Adipocyte (in vitro differentiated cells): ENCODE measurements around the gene ST6GALNAC3.

Source experiments
- DNase-seq: peaks from one replicate; pipeline ENCODE4 v3.0.0-alpha.2; 2015; ENCODE audit warnings: low read depth
- H3K27me3 ChIP-seq: replicated peaks from 2 replicates; pipeline ENCODE4 v1.7.0; 2013; ENCODE audit warnings: mild to moderate bottlenecking, low read length, moderate library complexity; ENCODE audit not compliant: control insufficient read depth, insufficient read depth
- H3K36me3 ChIP-seq: 2 replicates; pipeline ENCODE4 v1.7.0; 2013; ENCODE audit warnings: low read length, mild to moderate bottlenecking, moderate library complexity; ENCODE audit not compliant: control insufficient read depth, insufficient read depth, severe bottlenecking
- H3K4me1 ChIP-seq: 2 replicates; pipeline ENCODE4 v1.7.0; 2013; ENCODE audit warnings: mild to moderate bottlenecking, low read length, moderate library complexity; ENCODE audit not compliant: control insufficient read depth, insufficient read depth
- H3K4me3 ChIP-seq: 2 replicates; pipeline ENCODE4 v1.7.0; 2013; ENCODE audit warnings: mild to moderate bottlenecking, low read length, moderate library complexity
- H3K9ac ChIP-seq: 2 replicates; pipeline ENCODE4 v1.7.0; 2013; ENCODE audit warnings: mild to moderate bottlenecking, low read length, moderate library complexity
- H3K9me3 ChIP-seq: 2 replicates; pipeline ENCODE4 v1.7.0; 2013; ENCODE audit warnings: mild to moderate bottlenecking, low read length, moderate library complexity; ENCODE audit not compliant: control insufficient read depth

Gene ST6GALNAC3

DNA sequence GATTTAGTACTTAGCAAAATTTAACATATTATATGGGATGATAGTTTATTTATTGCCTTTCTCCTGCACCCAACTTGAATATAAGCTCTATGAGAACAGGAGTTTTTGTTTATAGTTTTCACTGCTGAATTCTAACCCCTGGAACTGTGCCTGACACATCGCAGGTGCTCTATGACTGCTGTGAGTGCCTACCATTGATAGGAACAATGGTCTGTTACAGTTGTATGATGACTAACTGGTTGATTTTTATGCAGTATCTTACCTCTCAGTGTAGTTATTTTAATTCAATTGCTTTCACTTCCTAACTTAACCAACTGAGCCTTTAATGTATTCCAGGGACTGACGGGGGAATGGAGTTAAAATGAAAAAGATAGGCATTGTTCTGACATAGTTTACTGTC, 336.0 kb downstream of the ST6GALNAC3 start:
- Histone ChIP-seq H3K4me3 (no peak overlapping the region), H3K36me3 (no peaks in the 10 kb centered on the region), H3K9me3 (no peaks in the 10 kb centered on the region), H3K9ac (no peak overlapping the region), H3K27me3 (no peaks in the 10 kb centered on the region), H3K4me1 (no peaks in the 10 kb centered on the region)
- no peak for DNase-seq

- H3K27me3 ChIP-seq = no peaks in the 10 kb centered on the region
- H3K9ac ChIP-seq = no peak overlapping the region
- no peak for DNase-seq
- H3K4me1 ChIP-seq = no peaks in the 10 kb centered on the region
- H3K36me3 ChIP-seq = no peaks in the 10 kb centered on the region
- H3K9me3 ChIP-seq = no peaks in the 10 kb centered on the region
- no peak overlapping the region for H3K4me3 ChIP-seq
Measured at GRCh38 chr1:76418531-76418930, 344.0 kb downstream of the ST6GALNAC3 start.

- H3K4me3 ChIP-seq = no peak overlapping the region
- no peak for DNase-seq
- no peaks in the 10 kb centered on the region for H3K4me1 ChIP-seq
- H3K9me3 ChIP-seq = no peaks in the 10 kb centered on the region
- no peaks in the 10 kb centered on the region for H3K27me3 ChIP-seq
- H3K36me3 ChIP-seq = no peaks in the 10 kb centered on the region
- no peak overlapping the region for H3K9ac ChIP-seq
Measured at GRCh38 chr1:76419603-76420002, 345.1 kb downstream of the ST6GALNAC3 start.

GRCh38 chr1:76425201-76426145, 350.9 kb downstream of the ST6GALNAC3 start:
- Histone ChIP-seq H3K9me3 (no peaks in the 10 kb centered on the region), H3K27me3 (no peaks in the 10 kb centered on the region), H3K36me3 (no peaks in the 10 kb centered on the region), H3K9ac (peak overlapping the region; percentile 13), H3K4me3 (peak overlapping the region; percentile 72), H3K4me1 (peaks cover 12% of the 10 kb centered on the region)
- DNase-seq = peak; percentile 78

- DNase-seq = peak; percentile 20
- Histone ChIP-seq H3K4me1 (peaks cover 17% of the 10 kb centered on the region), H3K9ac (no peak overlapping the region), H3K4me3 (no peak overlapping the region), H3K9me3 (peaks cover 3% of the 10 kb centered on the region), H3K36me3 (no peaks in the 10 kb centered on the region), H3K27me3 (no peaks in the 10 kb centered on the region)
Measured at GRCh38 chr1:76426606-76427005, 352.1 kb downstream of the ST6GALNAC3 start.

DNA sequence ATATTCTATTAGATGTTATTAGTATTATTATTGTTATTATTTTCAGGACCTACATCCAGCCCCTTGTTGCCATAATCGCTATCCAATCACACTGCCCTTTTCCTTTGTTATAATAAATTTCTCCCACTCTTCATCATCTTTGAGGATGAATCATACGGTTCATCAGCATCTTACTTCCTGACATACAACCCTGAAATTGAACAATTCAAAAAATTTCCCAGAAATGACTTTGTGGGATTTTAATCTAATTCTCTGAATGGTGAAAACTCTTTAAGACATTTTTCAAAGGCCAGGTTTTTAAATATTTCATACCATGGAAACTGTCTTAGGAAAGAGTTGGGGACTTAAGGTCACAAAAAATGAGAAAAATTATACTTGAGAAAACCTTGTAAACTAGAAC, 353.5 kb downstream of the ST6GALNAC3 start:
- no peaks in the 10 kb centered on the region for H3K27me3 ChIP-seq

DNA sequence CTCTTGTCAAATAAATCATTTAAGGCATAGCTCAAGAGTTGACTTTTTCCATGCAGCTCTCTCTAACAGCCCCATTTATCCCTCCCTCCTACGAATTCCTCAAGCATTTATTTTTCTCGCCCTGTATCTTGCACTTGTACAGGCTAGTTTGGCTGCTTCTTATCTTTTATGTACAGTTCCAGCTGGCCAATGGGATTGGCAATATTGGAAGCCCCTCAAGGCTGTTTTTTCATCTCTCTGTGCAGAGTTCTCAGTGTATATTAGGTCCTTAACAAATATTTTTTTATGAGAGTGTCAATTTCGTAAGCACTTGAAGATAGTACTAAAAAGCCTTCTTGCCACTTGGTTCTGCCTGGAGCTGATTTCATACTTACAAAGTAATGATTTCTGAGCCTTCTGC, 356.0 kb downstream of the ST6GALNAC3 start:
- peaks cover 11% of the 10 kb centered on the region for H3K9me3 ChIP-seq
- H3K4me3 ChIP-seq = no peak overlapping the region
- no peaks in the 10 kb centered on the region for H3K36me3 ChIP-seq
- no peaks in the 10 kb centered on the region for H3K27me3 ChIP-seq
- no peak for DNase-seq
- no peak overlapping the region for H3K9ac ChIP-seq
- peaks cover 34% of the 10 kb centered on the region for H3K4me1 ChIP-seq

More for the DNA sequence above, 353.5 kb downstream of the ST6GALNAC3 start:
- Histone ChIP-seq H3K4me3 (no peak overlapping the region), H3K36me3 (no peaks in the 10 kb centered on the region), H3K4me1 (peaks cover 20% of the 10 kb centered on the region), H3K9me3 (peaks cover 11% of the 10 kb centered on the region), H3K9ac (no peak overlapping the region)
- DNase-seq = peak; percentile 29

DNA sequence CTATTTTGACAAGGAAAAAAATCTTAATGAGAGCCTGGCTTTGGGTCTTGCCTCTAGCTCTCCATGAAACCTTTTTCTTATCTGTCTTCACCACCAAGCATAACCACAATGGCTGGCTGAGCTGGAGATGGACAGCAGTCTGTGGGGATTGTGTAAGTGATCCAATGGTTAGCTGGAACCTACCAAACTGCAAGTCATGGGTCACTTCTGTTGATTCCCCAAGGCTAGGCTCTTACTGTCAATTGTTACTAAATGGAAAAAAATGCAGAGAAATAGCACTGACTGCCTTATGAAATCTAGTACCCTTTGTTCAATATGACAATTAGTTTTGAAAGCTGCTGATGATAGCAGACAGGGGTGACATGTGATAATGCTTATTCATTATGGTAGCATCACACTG, 359.0 kb downstream of the ST6GALNAC3 start:
- Histone ChIP-seq H3K4me3 (no peak overlapping the region), H3K27me3 (no peaks in the 10 kb centered on the region), H3K9ac (peak overlapping the region; percentile 45), H3K9me3 (peaks cover 11% of the 10 kb centered on the region), H3K36me3 (no peaks in the 10 kb centered on the region), H3K4me1 (peaks cover 30% of the 10 kb centered on the region)
- peak; percentile 85 for DNase-seq

GRCh38 chr1:76443217-76443616, 368.7 kb downstream of the ST6GALNAC3 start:
- no peaks in the 10 kb centered on the region for H3K27me3 ChIP-seq

GRCh38 chr1:76444773-76445172, 370.2 kb downstream of the ST6GALNAC3 start:
- no peak for DNase-seq

More at GRCh38 chr1:76443217-76443616, 368.7 kb downstream of the ST6GALNAC3 start:
- DNase-seq = no peak
- H3K4me3 ChIP-seq = no peak overlapping the region
- no peaks in the 10 kb centered on the region for H3K9me3 ChIP-seq
- no peaks in the 10 kb centered on the region for H3K4me1 ChIP-seq
- no peak overlapping the region for H3K9ac ChIP-seq
- H3K36me3 ChIP-seq = no peaks in the 10 kb centered on the region

DNA sequence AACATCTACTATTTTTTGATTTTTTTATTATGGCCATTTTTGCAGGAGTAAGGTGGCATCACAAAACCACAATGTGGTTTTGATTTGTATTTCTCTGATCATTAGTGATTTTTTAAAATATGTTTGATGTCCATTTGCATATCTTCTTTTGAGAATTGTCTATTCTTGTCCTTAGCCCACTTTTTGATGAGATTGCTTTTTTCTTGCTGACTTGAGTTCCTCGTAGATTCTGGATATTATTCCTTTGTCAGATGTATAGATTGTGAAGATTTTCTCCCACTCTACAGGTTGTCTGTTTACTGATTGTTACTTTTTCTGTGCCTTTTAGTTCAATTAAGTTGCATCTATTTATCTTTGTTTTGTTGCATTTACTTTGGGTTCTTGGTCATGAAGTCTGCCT, 375.7 kb downstream of the ST6GALNAC3 start:
- H3K27me3 ChIP-seq = no peaks in the 10 kb centered on the region
- no peak for DNase-seq
- peaks cover 17% of the 10 kb centered on the region for H3K9me3 ChIP-seq
- H3K4me3 ChIP-seq = no peak overlapping the region
- H3K4me1 ChIP-seq = no peaks in the 10 kb centered on the region
- no peak overlapping the region for H3K9ac ChIP-seq
- H3K36me3 ChIP-seq = no peaks in the 10 kb centered on the region

More at GRCh38 chr1:76444773-76445172, 370.2 kb downstream of the ST6GALNAC3 start:
- Histone ChIP-seq H3K27me3 (no peaks in the 10 kb centered on the region), H3K9me3 (peaks cover 4% of the 10 kb centered on the region), H3K4me3 (no peak overlapping the region), H3K4me1 (no peaks in the 10 kb centered on the region), H3K9ac (no peak overlapping the region), H3K36me3 (no peaks in the 10 kb centered on the region)
